NCI-H2196 treated with DMSO at 0.1 percent for 48 hours (cell line): ENCODE data around the gene HOXA1.

Experiments used
- DNase-seq: peaks from one replicate; lab custom pipeline; 2025; ENCODE audit not compliant: unreplicated experiment; lab: John Stamatoyannopoulos, UW

The HOXA1 gene

DNA sequence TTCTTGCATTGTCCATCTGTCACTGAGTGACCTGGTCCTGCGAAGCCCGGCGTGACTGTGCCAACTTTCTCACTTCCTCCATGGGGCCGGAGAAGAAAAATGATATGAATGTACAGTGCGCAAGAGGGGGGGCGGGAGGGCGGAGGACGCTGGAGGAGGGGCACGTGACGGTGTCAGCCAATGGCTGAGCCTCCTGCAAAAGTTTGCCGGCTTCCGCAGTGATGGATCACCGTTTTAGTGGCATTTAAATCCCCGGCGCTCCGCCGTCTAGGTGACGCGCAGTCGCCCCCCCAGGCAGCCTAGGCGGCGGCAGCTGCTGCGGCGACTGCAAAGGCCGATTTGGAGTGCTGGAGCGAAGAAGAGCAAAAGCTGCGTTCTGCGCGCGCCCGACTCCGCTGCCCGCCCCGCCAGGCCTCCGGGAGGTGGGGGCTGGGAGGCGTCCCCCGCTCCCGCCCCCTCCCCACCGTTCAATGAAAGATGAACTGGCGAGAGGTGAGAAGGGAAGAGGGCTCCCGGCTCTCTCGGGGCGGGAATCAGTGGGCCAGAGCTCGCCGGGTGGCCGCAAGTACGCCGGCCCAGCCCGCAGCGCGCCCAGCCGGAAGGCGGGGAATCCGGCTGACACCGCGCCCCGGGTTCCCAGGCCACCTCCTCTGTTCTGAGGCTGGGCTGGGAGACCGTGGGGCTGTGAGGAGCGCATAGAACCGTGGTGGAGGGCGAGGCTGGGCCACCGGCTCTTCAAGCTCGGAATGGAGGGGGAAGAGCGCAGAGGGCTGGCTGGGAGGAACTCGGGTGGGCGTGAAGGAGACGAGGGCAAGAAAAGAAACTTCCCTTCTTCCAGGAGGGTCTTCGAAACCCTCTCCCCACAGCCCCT, at the start of gene HOXA1:
HOXA1 (minus strand) TSS at position 104 of the 871 bp plus-strand sequence; CDS start at position 16, 88 bp downstream.
- peak; percentile 88 for DNase-seq

DNA sequence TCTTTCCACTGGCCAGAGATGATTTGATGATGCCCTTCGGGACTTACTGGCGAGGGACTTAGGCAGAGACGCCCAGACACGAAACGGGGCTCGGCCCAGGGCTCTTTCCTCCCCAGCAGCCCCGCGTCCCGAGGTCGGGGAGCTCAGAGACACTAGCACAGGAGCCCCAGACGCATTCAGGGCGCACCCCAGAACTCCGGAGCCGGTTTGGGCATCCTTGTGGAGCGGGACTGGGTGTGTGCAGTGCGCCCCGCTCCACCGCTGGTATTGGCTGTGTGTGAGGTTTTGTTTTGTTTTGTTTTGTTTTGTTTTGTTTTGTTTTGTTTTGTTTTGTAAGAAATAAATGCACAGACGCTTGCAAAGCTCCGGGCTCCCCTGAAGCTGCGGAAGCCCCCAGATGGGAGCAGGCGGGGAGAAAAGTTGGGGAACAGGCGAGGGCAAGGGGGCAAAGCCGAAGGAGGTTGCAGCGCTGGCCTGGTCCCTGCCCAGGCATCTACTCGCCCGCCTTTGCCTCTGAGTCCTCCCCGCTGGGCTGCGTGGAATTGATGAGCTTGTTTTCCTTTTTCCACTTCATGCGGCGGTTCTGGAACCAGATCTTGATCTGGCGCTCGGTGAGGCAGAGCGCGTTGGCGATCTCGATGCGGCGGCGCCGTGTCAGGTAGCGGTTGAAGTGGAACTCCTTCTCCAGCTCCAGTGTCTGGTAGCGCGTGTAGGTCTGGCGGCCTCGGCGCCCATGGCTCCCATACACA, 49.5 kb upstream of the HOXA1 start:
- DNase-seq: no peak

- no peak for DNase-seq
Measured at GRCh38 chr7:27144781-27145164, 49.0 kb upstream of the HOXA1 start.

GRCh38 chr7:27143950-27144780, 48.4 kb upstream of the HOXA1 start:
- no peak for DNase-seq

- peak; percentile 85 for DNase-seq
Measured at GRCh38 chr7:27143023-27143949, 47.5 kb upstream of the HOXA1 start, which contains the start of gene HOXA5. Gene HOXA5 (minus strand): TSS chr7:27143681. CDS start chr7:27143607, 74 bp downstream.

GRCh38 chr7:27142580-27143022, 46.8 kb upstream of the HOXA1 start:
- no peak for DNase-seq

DNA sequence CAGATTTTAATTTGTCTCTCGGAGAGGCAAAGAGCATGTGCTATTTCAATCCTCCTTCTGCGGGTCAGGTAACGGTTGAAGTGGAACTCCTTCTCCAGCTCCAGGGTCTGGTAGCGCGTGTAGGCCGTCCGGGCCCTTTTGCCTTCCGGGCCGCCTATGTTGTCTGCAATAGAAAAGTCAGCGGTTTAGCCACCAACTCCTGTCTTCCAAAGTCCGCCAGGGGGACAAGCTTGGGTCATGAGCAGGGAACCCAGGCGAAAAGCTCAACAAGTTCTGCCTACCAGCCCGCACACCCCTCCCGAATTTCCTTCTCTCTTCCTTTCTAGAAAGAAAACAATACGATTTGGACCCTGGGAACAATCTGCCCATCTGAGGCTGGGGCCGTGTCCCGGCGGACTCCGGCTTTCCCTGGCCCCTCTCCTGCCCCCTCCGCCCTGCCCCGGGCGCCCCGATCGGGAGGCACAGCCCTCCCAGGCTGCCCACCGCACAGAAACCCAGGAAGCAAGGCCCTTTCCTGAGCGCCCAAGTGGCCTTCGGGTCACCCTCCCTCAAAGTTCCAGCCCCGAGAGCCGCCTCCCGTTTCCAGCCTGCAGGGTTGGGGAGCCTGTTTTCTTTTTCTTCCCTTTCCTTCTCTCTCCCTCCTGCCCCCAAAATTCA, 46.3 kb upstream of the HOXA1 start:
- DNase-seq: no peak

- no peak for DNase-seq
Measured at GRCh38 chr7:27141137-27141922, 45.5 kb upstream of the HOXA1 start.

DNA sequence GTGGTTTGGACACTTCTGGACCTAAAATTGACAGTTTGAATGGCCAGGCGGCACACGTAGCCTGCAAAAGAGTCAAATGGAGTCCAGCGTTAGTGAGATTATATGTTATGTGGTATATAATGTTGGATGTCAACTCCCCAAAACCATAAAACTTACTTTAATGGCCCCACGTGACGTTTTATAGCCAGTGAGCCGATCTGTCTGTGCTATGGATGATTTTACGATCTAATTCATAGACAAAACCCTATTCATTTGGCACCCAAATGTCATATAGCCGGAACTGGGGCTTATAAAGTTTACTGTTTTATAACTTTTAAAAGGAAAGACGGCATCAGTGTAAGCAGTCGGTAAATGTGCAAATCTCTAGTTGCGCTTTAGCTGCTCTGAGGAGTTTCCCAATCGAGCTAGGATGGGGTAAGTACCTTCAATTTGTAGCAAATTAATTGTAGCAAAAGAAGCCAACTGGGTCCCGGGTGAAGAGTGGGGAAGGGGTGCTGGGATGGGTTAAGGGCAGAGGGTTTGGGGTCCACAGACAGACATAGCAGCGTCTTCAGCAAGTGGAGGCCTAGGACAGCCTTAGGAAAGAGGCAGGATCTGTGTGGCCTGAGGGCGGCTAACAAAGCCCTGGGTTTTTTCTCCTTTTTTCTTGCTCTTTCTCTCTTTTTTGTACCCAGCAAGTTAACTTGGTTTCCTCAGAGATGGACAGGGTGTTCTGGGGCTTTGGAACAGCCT, 44.5 kb upstream of the HOXA1 start:
- no peak for DNase-seq

DNA sequence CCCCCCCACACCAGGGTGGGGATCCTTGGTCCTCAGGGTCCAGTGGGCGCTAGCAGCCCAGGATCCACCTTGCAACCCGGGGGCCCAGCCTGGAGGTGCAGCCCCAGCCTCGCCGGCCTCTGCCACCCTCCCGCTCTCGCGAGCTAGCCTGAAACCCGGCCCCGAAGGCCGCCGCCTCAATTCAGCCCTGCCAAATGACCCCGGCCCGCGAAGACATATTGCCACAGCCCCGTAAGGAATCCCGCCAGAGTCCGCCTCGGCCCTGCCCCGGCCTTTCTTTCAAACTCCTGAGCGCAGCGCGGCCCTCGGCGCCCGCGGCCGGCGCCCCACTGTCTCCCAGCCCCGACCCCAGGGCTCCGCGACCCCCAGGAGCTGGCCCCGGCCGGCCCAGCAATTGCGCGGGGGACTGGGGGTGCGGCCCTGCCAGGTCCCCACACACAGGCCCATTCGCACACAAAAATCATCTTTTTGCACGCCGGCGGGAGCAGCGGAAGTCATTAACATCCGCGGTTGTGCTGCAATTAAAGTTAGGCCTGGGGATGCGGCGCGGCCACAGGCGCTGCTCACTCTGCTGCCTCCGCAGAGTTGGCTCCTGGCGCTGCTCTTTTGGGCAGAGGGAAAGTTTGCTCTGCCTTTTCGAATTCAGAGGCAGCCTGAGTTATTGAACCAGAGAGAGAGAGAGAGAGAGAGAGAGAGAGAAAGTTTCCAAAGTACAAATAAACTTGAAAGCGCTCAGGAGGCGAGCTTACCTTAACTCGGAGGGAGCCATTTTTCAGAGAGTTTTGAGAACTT, 43.7 kb upstream of the HOXA1 start:
- DNase-seq: no peak

DNA sequence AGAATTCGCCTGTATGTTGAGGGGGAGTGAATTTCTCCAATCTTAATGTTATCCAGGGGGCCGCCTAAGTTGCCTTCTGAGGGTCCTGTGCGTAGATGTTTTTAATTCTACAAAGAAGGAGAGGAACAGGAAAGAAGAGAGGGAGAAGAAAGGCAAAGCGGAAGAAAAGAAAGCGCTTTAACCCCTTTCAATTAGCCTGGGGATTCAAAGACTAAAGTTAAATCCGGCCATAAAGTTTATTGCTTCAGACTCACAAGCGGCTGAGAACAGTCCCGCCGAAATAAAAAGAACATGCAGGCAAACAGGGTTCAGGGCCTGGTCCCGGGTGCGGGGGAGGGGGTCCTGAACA, 43.2 kb upstream of the HOXA1 start:
- DNase-seq: no peak

DNA sequence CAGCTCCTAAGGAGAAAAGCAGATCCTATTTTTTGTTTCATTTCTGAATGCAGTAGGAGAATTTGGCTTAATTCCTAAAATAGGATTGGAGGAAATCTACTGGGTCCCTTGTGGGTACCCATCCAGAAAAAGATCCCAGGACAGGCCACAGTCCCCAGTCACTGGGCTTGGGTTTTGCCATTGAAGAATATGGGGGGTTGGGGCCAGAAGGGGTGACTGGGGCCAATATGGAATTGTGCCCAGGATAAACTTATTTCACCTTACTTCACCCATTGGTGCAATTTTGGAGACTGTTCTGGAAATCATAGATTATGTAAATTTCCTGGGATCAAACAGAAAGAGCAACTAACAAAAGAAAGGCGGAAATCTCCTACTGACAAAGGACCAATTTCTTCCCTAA, 42.7 kb upstream of the HOXA1 start:
- no peak for DNase-seq

DNA sequence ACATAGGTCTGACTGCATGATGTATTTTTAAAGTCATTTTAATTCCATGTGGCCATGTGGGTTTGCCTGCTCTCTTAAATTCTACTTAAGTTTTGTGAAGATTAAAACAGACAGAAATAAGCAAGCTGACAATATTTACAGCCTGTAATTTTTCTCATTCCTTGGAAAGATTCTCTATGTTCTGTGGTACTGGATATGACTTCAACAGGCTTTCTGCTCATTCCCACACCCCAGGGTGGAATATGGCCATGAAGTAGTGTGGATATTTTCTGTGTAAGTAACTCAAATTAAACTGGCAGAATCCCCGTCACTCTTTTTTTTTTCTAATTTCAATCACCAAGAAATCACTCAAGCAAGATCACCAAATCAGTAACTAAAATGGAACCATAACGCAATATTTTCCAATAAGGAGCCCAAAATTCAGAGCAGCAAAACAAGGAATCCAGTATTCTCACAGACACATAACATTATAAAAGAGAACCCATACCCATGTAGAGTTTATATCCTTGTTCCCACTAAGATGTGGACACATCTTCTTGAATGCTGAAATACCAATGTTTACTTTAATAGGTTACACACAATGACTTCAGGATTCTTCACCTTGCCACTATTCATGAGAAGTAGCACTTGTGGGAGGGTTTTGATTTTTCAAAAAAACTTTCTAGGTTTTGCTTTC, 42.0 kb upstream of the HOXA1 start:
- no peak for DNase-seq

DNA sequence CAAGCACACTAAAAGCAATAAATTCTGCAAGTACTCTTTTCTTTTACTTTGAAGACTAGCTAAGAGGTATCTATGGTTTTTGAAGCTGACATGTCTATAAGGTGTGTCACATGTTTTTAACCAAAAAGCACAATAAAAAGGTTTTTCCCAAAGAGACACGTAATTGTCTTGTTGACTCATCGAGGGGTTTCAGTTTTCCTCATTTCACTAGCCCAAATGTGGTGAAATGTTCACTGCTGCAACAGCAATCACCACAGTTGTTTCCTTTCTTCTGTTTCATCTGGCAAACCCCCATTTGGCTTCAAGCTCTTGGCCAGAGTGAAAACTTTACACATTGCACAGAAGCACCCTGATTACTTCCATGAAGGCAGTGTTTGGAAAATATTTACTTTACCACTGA, 38.6 kb upstream of the HOXA1 start:
- no peak for DNase-seq

DNA sequence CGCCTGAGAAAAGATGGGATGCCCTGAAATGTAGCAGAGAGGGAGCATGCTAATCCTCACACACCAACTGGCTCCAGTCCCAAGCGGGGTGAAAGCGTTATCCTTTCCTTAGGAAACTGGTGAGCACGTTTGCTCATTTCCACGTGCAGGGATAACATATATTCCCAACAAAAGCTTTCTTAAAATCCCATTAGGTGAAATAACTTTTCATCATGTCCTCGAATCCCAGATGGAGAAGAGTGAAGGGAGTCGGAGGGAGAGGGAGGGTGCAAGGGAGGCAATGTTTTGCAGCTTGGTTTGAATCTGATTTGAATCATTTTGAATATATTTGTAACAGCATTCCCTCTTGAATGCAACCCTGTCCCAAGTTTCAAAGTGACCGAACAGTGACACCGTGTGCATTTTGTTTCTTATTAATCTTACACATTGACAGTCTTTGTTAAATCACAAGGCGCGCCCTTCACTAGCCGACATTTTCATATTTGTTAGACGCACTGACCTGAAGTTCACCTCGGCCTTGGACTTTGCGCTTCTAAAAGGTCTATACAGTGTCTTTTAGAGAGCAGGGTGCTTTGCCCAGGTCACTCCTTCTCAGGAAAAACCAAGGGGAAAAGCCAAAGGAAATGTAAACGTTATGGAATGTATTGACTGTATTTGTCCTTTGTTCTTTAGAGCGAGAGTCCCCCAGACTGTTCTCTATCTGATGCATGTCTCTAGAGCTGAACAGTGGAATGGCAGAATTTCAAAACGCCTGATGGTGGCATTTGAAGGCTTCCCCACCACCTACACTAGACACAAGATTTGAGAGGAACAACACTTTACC, 37.8 kb upstream of the HOXA1 start:
- no peak for DNase-seq

- DNase-seq: no peak
Measured at GRCh38 chr7:27132978-27133377, 37.2 kb upstream of the HOXA1 start.
